ENCODE data around the gene ANLN.
"Not testable (repeated sequence)": the region's sequence is repeated elsewhere in the genome, so short reads cannot be mapped to it uniquely, and the experiment has no call there.

Gene ANLN

GRCh38 chr7:36389371-36390198 is at the start of gene ANLN:
Gene ANLN (plus strand): TSS chr7:36389862. CDS start chr7:36390027, 165 bp downstream.
- DNase-seq (ENCODE audit: low spot score) = peak; percentile 100

DNA sequence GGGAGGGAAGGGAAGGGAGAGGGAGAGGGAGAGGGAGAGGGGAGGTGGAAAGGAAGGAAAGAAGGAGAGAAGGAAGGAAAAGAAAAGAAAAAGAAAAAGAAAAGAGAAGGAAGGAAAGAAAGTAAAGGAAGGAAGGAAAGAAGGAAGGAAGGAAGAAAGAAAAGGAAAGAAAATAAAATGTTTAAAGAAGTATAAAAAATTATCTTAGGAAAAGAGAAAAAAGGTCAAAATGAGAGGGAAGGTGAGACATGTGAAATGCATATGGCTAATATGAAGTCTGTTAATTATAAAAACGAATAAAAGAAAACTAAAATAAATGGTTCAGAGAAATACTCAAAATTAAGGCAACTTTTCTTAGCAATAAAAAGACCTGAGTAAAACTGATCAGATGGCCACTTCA is 46.1 kb upstream of the ANLN start:
- DNase-seq (ENCODE audit: low spot score) = no peak

- no peak for DNase-seq (ENCODE audit: low spot score)
Measured at GRCh38 chr7:36344622-36345021, 45.0 kb upstream of the ANLN start.

DNA sequence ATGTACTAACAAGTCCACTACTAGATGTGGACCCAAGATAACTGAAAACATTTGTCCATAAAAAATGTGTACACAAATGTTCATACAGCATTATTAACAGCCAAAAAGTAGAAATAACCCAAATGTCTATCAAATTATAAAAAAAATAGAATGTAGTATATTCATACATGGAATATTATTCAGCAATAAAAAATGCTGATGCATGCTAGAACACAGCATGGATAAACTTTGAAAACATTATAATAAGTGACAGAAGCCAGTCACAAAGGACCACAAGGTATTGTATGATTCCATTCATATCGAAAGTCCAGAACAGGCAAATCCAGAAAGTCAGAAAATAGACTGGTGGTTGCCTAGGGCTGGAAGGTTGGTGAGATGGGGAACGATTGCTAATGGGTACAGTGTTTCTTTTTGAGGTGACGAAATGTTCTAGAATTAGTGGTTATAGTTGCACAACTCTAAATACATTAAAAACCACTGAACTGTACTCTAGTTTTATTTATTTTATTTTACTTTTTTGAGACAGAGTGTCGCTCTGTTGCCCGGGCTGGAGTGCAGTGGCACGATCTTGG is 43.3 kb upstream of the ANLN start:
- no peak for DNase-seq (ENCODE audit: low spot score)

DNA sequence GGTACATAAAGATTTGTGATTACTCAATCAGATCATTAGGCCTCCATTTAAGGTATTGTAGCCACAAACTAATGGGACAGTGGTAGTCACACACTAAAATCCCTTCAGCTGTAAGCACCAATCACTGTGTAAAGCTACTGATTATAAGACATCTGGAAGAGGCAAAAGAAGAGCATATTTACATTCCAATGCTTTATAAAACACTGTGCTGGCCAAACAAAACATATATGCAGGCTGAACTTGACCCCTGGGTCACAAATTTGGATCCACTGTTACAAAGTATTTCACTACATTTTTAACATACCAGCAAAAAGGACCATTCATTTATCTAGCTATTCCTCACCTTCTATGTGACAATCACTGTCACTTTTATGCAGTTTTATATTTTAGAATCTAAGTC is 41.4 kb upstream of the ANLN start:
- peak; percentile 48 for DNase-seq (ENCODE audit: low spot score)

DNA sequence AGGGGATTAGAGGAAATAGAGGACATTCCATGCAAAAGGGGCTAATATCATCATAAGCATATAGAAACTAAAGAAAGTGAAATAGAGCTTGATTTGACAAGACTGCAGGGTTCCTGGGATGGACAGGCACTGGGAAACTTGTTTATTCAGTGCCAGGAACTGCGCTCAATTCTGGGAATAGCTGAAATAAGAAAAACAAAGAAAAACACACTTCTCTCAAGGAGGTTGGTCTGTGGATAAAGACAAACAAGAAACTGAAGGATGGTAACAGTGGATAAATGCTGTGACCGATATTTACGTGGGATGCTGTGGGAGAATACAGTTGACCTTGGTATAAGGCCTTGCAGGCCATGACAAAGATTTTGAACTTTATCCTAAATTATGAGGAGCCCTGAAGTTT is 40.9 kb upstream of the ANLN start:
- no peak for DNase-seq (ENCODE audit: low spot score)

DNA sequence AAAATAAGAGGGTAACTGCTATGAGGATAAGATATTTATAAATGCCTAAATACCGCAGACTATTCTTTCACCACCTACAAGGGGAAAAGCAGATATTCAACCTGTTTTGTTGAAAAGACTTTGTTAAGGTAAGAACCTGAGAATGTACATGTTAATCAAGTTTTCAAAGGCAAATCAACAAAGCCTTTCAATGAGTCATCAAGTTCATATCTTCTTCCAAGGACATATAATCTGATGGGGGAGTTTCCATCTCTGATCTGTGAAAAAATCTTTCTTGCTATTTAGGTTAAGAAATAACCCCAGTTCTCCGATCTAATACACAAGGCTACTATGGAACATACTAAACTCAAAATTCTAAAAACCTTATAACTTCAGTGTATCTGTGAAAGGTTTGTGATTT is 40.0 kb upstream of the ANLN start:
- DNase-seq (ENCODE audit: low spot score) = no peak

DNA sequence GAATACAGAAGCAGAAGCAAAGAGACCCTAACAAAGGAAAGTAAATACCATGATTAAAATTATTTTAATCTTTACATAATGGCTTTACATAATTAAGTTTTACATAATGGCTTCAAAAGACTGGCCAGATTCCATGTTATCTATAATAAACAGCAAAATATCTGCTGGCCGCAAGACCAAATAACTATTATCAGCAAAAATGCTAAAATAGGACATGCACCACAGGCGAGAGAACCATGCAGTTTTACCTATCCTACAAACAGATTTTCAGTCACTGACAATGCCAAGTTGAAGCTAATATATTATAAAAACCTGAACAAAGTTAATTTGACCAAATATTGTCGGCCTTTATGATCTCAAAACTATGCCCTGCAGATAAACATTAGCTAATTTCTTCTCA is 34.2 kb upstream of the ANLN start:
- no peak for DNase-seq (ENCODE audit: low spot score)

- no peak for DNase-seq (ENCODE audit: low spot score)
Measured at GRCh38 chr7:36357054-36357453, 32.6 kb upstream of the ANLN start.

DNA sequence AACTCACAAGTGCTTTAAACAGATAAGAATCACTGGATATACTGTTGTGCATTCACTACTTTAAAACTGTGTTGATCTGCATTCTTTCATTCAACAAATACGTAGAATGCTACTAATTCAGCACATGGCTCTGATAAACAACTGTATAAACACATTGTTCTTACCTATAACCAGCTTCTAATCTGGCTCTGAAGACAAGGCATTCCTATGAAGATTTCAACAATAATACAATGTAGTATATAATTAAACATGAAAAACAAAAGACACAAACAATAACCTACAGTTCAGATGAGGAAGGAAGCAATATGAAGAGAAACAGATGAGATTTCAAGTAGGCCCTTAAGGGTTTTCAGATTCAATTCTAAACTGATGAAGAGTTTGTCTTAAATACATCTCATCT is 31.1 kb upstream of the ANLN start:
- DNase-seq (ENCODE audit: low spot score) = no peak

GRCh38 chr7:36360244-36360643 is 29.4 kb upstream of the ANLN start:
- no peak for DNase-seq (ENCODE audit: low spot score)

GRCh38 chr7:36361227-36361626 is 28.4 kb upstream of the ANLN start:
- no peak for DNase-seq (ENCODE audit: low spot score)

DNA sequence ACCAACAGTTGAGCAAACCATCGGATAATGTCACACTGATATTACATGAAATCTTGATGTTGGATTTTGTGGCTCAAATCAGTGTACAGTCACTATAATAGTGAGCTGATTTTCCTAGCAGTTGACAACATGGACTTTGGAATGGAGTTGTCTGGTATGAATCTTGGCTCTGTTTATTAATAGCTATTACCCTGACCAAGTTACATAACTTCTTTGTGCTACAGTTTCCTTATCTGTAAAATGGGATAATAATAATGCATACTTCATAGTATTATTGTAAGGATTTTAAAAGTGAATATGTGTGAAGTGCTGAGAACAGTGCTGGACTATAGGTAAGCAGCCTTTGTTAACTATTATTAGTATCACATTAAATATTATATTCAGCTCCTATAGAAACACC is 26.1 kb upstream of the ANLN start:
- no peak for DNase-seq (ENCODE audit: low spot score)

DNA sequence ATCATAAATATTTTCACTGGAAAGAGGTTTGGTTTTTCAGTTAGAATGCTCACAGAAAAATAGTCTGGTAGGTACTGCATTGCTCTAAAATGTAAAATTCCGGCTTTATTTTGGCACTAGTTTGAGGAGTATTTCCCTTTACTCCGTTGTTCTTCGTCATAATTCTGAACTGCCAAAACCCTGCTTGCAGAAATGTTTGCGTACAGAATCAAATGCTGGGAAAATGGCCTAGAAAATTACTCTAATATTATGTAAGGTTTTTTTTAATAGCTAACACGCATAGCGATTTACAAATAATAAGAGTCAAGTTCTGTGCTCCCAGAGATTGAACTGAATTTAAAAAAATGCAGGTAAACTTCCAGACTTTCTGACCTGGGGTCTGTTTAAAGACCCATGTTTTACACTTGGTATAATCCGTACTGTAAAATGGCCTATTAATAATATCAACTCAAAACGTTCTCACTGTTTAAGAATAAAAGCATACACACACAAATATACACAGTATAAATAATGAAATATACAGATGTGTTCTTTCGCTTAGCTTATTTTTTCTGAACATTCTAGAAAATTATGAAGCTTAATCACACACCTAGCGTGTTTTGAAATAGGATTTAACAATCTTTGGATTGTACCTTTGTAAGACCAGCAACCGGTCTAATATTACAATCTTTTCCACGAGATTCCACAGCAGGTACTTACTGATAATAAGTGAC is 23.5 kb upstream of the ANLN start:
- no peak for DNase-seq (ENCODE audit: low spot score)

DNA sequence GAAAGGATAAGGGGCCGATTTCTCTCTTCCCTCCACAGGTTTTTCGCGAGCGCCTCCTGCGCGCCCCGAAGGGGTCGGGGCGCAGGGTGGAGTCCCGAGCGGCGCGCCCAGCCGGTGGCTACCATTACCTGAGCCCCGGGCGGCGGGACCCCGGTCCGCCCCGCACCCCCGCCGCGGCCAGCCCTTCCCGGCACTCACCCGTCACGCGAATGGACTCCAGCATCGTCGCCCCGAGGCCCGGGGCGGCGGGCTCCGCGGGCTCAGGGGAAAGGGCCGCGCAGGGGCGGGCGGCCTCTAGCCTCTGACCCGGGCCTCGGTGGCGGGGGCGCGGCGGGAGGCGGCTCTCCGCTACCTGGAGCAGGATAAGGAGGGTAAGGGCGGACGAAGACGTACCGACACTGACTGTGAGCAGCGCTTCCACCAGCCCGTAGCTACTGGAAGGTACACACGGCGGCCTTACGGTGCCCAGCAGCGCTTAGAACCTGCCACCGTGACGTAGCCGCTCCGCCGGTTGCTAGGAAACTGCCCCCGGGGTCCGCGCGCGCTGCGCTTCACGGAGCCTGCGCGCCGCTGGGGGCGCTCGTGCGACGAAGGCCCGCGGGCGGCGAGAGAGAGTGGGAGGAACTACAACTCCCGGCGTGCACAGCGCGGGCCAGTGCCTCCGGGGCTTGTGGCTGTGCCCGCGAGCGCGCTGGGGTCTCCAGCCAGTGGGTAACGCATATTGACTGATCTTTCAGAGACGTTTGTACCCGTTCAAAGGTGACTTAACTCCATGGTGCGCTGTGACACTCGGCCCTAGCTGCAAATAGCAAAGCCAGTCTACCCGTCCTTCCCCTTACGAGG is 22.7 kb upstream of the ANLN start:
- DNase-seq (ENCODE audit: low spot score) = peak; percentile 96

GRCh38 chr7:36367561-36368077 is 22.0 kb upstream of the ANLN start:
- no peak for DNase-seq (ENCODE audit: low spot score)

DNA sequence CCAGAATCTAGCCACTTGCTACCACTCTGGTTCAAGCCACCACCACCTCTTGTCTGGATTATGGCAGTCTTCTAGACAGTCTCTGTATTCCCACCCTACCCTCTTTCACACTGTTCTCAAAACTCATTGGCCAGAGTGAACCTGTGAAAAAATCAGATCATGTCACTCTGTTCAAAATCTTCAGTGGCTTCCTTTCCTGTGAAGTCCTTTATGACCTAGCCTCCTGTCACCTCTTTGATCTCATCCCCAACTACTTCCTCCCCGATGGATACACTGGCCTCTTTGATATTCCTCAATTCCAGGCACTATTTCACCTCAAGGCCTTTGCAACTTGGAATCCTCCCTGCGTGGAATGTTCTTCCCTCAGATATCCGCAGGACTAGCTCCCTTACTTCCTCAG is 21.2 kb upstream of the ANLN start:
- DNase-seq (ENCODE audit: low spot score) = no peak

DNA sequence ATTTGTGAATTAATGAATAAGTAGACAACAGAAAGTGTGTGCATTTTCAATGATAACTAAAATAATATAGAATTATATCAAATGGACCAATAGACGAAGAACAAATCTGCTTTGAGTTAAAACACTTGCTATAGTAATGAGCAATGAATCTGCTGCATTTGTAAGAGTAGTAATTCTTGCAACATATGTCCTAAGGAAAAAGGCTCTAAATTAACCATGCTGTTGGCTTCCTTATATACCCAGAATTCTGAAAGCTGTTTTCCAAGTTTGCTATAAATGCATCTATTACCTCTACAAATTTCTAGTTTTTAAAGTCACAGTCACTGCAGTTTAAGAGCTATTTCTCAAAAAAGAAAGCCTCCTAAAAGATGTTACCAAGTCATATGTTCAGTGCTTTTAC is 20.5 kb upstream of the ANLN start:
- DNase-seq (ENCODE audit: low spot score) = no peak

DNA sequence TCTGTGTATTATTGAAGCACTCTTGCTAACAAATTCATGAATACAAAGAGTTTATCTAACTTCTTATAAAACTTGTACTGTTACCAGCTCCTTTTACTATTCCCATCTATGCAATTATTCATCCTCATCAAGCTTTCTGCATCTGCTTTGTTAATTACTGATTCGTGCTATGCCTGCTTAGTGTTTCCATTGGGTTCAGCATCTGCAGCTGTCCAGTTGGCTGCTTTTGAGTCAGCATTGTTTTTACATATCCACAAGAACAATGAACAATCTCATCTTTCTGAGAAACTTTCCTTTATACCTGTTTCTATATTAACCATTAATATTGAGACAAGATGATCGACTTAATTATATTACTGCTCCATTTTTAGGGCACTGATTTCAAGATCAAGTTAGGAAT is 19.6 kb upstream of the ANLN start:
- no peak for DNase-seq (ENCODE audit: low spot score)

GRCh38 chr7:36372156-36372555 is 17.5 kb upstream of the ANLN start:
- no peak for DNase-seq (ENCODE audit: low spot score)

- DNase-seq (ENCODE audit: low spot score) = not testable (repeated sequence)
Measured at GRCh38 chr7:36378555-36378954, 11.1 kb upstream of the ANLN start.

DNA sequence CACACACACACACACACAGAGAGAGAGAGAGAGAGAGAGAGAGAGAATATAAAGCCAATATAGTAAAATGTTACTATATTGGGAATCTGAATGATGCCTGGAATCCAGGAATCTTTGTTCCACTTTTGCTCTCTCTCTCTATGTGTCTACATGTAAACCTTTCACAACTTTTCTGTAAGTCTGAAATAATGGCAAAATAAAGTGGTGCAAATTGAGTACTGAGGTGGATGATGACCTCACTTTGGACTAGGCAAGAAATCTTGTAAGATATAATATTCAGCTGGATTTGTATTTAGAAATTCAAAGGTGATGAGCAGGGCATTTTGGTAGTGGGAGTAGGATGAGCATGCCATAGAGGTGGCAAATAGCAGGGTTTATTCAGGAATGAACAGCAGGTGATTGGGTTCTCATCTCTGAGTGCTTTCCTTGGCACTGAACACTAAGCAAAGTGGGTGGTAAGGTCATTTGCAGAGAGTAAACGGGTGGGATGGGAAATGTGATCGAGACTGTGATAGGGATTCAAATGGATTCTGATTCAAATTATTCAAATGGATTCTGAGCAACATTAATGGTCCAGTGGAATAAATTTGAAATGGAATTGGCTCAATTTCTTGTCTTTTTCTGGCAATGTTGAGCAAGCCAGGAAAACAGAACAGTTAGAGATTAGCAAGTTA is 9.7 kb upstream of the ANLN start:
- no peak for DNase-seq (ENCODE audit: low spot score)
